ENCODE measurements around the gene SEM1. TPM values are rescaled to one million over a fixed set of nuclear protein-coding genes. Genes with fewer than 3 reads are reported as not detected.

The SEM1 gene
- total RNA-seq, 1 experiment from 2014 or later = 79.9 TPM

GRCh38 chr7:96701258-96701657, 8.4 kb downstream of the SEM1 start:
- TF ChIP-seq CTCF (conservative IDR thresholded peaks at IDR 0.05) = no peak
- Histone ChIP-seq H2AK5ac (ENCODE audit: insufficient read length, low read length) (no peak overlapping the region), H3K18ac (ENCODE audit: insufficient read length, low read depth, low read length) (no peak overlapping the region), H2BK20ac (ENCODE audit: low read depth, low read length, poor library complexity, severe bottlenecking) (no peak overlapping the region), H2BK120ac (ENCODE audit: low read depth, low read length, poor library complexity, severe bottlenecking) (no peak overlapping the region), H3K4ac (ENCODE audit: low read depth, low read length) (no peak overlapping the region), H3K27me3 (ENCODE audit: insufficient read depth, low read length) (no peaks in the 10 kb centered on the region), H4K91ac (ENCODE audit: insufficient read length, low read depth, low read length) (no peak overlapping the region), H4K20me1 (ENCODE audit: control insufficient read depth, insufficient read depth, insufficient read length) (no peaks in the 10 kb centered on the region), H2BK15ac (ENCODE audit: low read depth, low read length) (no peak overlapping the region), H3K79me2 (ENCODE audit: insufficient read depth, low read length) (peaks cover 40% of the 10 kb centered on the region; the same call in 1 of the 2 replicates), H3K56ac (ENCODE audit: insufficient read length, low read depth, low read length) (no peak overlapping the region), H3K14ac (ENCODE audit: insufficient read depth, low read length) (no peak overlapping the region), H3K27ac (ENCODE audit: insufficient read length, low read depth, low read length) (no peak overlapping the region), H2BK5ac (ENCODE audit: insufficient read length, low read length) (no peak overlapping the region), H3K4me2 (ENCODE audit: insufficient read depth, insufficient read length, low read length) (no peak overlapping the region), H3K23ac (ENCODE audit: insufficient read length, low read depth, low read length) (no peak overlapping the region), H3K79me1 (ENCODE audit: insufficient read depth, low read depth, low read length, poor library complexity, severe bottlenecking) (no peaks in the 10 kb centered on the region), H2BK12ac (ENCODE audit: insufficient read length, low read depth, low read length) (no peak overlapping the region), H4K5ac (ENCODE audit: insufficient read length, low read depth, low read length) (no peak overlapping the region), H3K9me3 (ENCODE audit: control insufficient read depth, low read depth, low read length) (no peaks in the 10 kb centered on the region), H3K4me1 (ENCODE audit: insufficient read depth, low read length) (no peaks in the 10 kb centered on the region), H4K8ac (replicated peaks; ENCODE audit: insufficient read length, low read depth, low read length) (no peak overlapping the region), H3K9ac (ENCODE audit: extremely low read depth, insufficient read length, low read length) (no peak overlapping the region), H3K23me2 (ENCODE audit: insufficient read length, low read depth, low read length, poor library complexity, severe bottlenecking) (no peaks in the 10 kb centered on the region), H2AFZ (ENCODE audit: low read length) (no peak overlapping the region), H3T11ph (ENCODE audit: low read length) (no peak overlapping the region)
- H3K4me1 Mint-ChIP-seq = peaks cover 0 to 3% of the 10 kb centered on the region in 2 experiments; a peak in 2 of 4 replicates
- H3K27me3 Mint-ChIP-seq (ENCODE audit: low read depth) = no peaks in the 10 kb centered on the region
- H3K4me3 Mint-ChIP-seq = no peak overlapping the region
- no peaks in the 10 kb centered on the region for H3K9me3 Mint-ChIP-seq
- no peak for DNase-seq
- H3K36me3 Mint-ChIP-seq (ENCODE audit: insufficient read depth in 1 of 3, low read depth in 3 of 3) = peaks cover 0 to 7% (median 3%) of the 10 kb centered on the region in 3 experiments; a peak in 6 of 7 replicates
- H3K27ac Mint-ChIP-seq = no peak overlapping the region
- WGBS (ENCODE audit: extremely low coverage, insufficient read length, low lambda C conversion rate) = no CpG with 5 or more reads among the region's 3 CpGs

All from H9 (cell line).